Stimulated activated CD4-positive, alpha-beta T cell treated with anti-CD3 and anti-CD28 coated beads, Interleukin-1b, Interleukin-23, amount 100 ng/mL, for 4 hours (primary cell): ENCODE results near the gene ASCC1.

Experiments
- DNase-seq, 2 donors: peaks; one replicate each; pipeline ENCODE4 v3.0.0-alpha.2; 2020; ENCODE audit warnings: low read depth in 2 of 2

ASCC1 gene

GRCh38 chr10:72081772-72082590, 134.1 kb downstream of the ASCC1 start:
- DNase-seq: no peak

- DNase-seq: no peak
These were observed 134.9 kb downstream of the ASCC1 start for GRCh38 chr10:72081210-72081609.

GRCh38 chr10:72080042-72080975, 135.8 kb downstream of the ASCC1 start:
- DNase-seq: no peak

GRCh38 chr10:72079356-72079755, 136.7 kb downstream of the ASCC1 start:
- DNase-seq: no peak

GRCh38 chr10:72077275-72077990, 138.6 kb downstream of the ASCC1 start:
- DNase-seq: no peak

- DNase-seq: no peak
These were observed 139.3 kb downstream of the ASCC1 start for GRCh38 chr10:72076756-72077155.

GRCh38 chr10:72075376-72076115, 140.5 kb downstream of the ASCC1 start:
- no peak for DNase-seq

- DNase-seq: no peak
These were observed 141.3 kb downstream of the ASCC1 start for GRCh38 chr10:72074574-72075375.

- DNase-seq: no peak
These were observed 142.1 kb downstream of the ASCC1 start for GRCh38 chr10:72073708-72074573.

GRCh38 chr10:72072639-72073038, 143.4 kb downstream of the ASCC1 start:
- no peak for DNase-seq

- no peak for DNase-seq
These were observed 144.0 kb downstream of the ASCC1 start for GRCh38 chr10:72072046-72072445.

- no peak for DNase-seq
These were observed 146.1 kb downstream of the ASCC1 start for GRCh38 chr10:72069751-72070526.

GRCh38 chr10:72068901-72069446, 147.1 kb downstream of the ASCC1 start:
- no peak for DNase-seq

- DNase-seq: no peak
These were observed 147.8 kb downstream of the ASCC1 start for GRCh38 chr10:72068126-72068765.

GRCh38 chr10:72067463-72068125, 148.5 kb downstream of the ASCC1 start:
- DNase-seq: no peak

GRCh38 chr10:72066318-72067284, 149.5 kb downstream of the ASCC1 start:
- no peak for DNase-seq
